AG09309 (cell line): ENCODE measurements around the gene SUMO4.

Source experiments
- DNase-seq: peaks from one replicate; pipeline ENCODE4 v3.0.0-alpha.2; 2010; ENCODE audit warnings: low read depth
- H3K4me3 ChIP-seq: 2 replicates; pipeline ENCODE4 v1.5.1; 2011; ENCODE audit warnings: mild to moderate bottlenecking, low read depth, low read length, moderate library complexity; ENCODE audit not compliant: control insufficient read depth
- TF ChIP-seq, protein P1 (sequence below): IDR thresholded peaks from 2 replicates; pipeline ENCODE4 v1.5.1; 2011; ENCODE audit warnings: mild to moderate bottlenecking, low read depth, low read length, inconsistent platforms; ENCODE audit not compliant: insufficient read depth, control insufficient read depth; ENCODE audit errors: missing control alignments

SUMO4 gene

GRCh38 chr6:149362289-149362688, 37.8 kb upstream of the SUMO4 start:
- H3K4me3 ChIP-seq = no peak overlapping the region
- TF ChIP-seq, protein P1, sequence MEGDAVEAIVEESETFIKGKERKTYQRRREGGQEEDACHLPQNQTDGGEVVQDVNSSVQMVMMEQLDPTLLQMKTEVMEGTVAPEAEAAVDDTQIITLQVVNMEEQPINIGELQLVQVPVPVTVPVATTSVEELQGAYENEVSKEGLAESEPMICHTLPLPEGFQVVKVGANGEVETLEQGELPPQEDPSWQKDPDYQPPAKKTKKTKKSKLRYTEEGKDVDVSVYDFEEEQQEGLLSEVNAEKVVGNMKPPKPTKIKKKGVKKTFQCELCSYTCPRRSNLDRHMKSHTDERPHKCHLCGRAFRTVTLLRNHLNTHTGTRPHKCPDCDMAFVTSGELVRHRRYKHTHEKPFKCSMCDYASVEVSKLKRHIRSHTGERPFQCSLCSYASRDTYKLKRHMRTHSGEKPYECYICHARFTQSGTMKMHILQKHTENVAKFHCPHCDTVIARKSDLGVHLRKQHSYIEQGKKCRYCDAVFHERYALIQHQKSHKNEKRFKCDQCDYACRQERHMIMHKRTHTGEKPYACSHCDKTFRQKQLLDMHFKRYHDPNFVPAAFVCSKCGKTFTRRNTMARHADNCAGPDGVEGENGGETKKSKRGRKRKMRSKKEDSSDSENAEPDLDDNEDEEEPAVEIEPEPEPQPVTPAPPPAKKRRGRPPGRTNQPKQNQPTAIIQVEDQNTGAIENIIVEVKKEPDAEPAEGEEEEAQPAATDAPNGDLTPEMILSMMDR = no peak
- DNase-seq = no peak

- no peak for DNase-seq
- H3K4me3 ChIP-seq = no peak overlapping the region
- TF ChIP-seq, protein P1 = no peak
Observed at GRCh38 chr6:149363154-149363553, 36.9 kb upstream of the SUMO4 start.

- DNase-seq = no peak
Observed at GRCh38 chr6:149364557-149364956, 35.5 kb upstream of the SUMO4 start.

GRCh38 chr6:149365197-149365596, 34.9 kb upstream of the SUMO4 start:
- H3K4me3 ChIP-seq = no peak overlapping the region
- no peak for DNase-seq
- TF ChIP-seq, protein P1 = no peak

More at GRCh38 chr6:149364557-149364956, 35.5 kb upstream of the SUMO4 start:
- TF ChIP-seq, protein P1 = no peak
- H3K4me3 ChIP-seq = no peak overlapping the region

DNA sequence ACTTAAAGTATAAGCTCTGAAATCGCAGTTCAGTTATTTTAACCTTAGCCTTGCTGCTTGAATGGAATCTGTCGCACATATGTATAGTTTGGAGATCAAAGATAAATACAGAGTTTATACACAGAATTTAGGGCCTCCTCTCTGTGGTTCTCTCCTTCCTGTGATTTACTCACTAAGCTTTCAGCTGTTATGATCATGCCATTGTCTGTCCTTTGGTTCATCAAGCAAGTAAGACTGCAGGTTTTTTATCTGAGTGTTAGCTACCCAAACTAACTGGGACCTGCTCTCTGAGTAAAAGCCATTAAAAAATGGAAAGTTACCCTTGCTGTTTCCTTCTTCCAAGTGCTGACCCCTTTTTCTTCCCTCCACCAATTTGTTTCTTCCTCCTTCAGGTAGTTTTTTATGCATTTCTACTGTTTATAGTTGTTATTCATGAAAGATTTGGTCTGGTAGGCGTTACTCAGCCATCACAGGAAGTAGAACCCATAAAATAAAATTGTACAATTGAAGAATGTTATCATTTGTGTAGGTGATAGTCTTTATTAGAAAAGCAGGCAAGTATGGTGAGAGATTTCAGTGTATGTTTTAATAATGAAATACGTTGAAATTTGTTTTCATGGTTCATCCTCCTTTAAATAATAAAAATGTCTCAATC, 33.7 kb upstream of the SUMO4 start:
- no peak overlapping the region for H3K4me3 ChIP-seq
- DNase-seq = no peak
- TF ChIP-seq, protein P1 = no peak

- DNase-seq = no peak
- TF ChIP-seq, protein P1 = no peak
- H3K4me3 ChIP-seq = no peak overlapping the region
Observed at GRCh38 chr6:149368065-149368464, 32.0 kb upstream of the SUMO4 start.
